DND-41 (cell line): ENCODE measurements around the gene EIF3J.

Experiments used
- CTCF ChIP-seq: IDR thresholded peaks from 2 replicates; pipeline ENCODE4 v1.5.1; 2012; ENCODE audit warnings: borderline replicate concordance, low read length, moderate library complexity, mild to moderate bottlenecking; ENCODE audit not compliant: poor library complexity, severe bottlenecking; ENCODE audit errors: extremely low read depth
- EZH2 ChIP-seq: IDR thresholded peaks from 3 replicates; pipeline ENCODE4 v1.6.1; 2012; ENCODE audit warnings: borderline replicate concordance, low read depth, mild to moderate bottlenecking, moderate library complexity, low read length, inconsistent platforms; ENCODE audit not compliant: severe bottlenecking

GRCh38 chr15:44606740-44607139 is 69.8 kb downstream of the EIF3J start:
- TF ChIP-seq EZH2, result no peak
- TF ChIP-seq CTCF, result no peak
